Motor neuron (in vitro differentiated cells): Measurements from ENCODE around the gene ABCC8. TPM values are rescaled to one million over a fixed set of nuclear protein-coding genes. Genes with fewer than 3 reads are reported as not detected.

Experiments used
- ATAC-seq, 8 experiments: fragments of 200-7000 bp; cut with Tn5 transposase; replicated peaks in 6 of 8; 2 replicates each; pipeline ENCODE4 v1.8.0; 2021; ENCODE audit warnings: mild to moderate bottlenecking in 8 of 8, moderate library complexity in 8 of 8
- H3K27ac ChIP-seq, 2 donors: fragments of 250-450 bp; sonication (Bioruptor Pico); 2 replicates each; pipeline ENCODE4 v1.9.0; 2021; ENCODE audit warnings: antibody characterized with exemption in 2 of 2, mild to moderate bottlenecking in 2 of 2, moderate library complexity in 1 of 2
- H3K4me1 ChIP-seq, 2 donors: fragments of 250-450 bp; sonication (Bioruptor Pico); replicated peaks in 1 of 2; 2 replicates each; pipeline ENCODE4 v1.6.1; 2021; ENCODE audit warnings: antibody characterized with exemption in 2 of 2, mild to moderate bottlenecking in 2 of 2, moderate library complexity in 1 of 2
- H3K4me3 ChIP-seq, 5 donors: fragments of 250-450 bp; sonication (Bioruptor Pico); 2 replicates each; pipeline ENCODE4 v1.9.0; 2021; ENCODE audit warnings: antibody characterized with exemption in 5 of 5, mild to moderate bottlenecking in 5 of 5, moderate library complexity in 4 of 5
- WGBS, 10 experiments: fragments of 450-650 bp; shearing (Covaris generic); methylation state at CpG; one replicate each; pipeline ENCODE4 v1.0.0; 2022; 5-methylcytosine and 5-hydroxymethylcytosine counted together
- in situ Hi-C, 9 experiments: fragments of 400-800 bp; cut with MboI; loops; one replicate each; pipeline ENCODE4 v1.15.0; 2021; ENCODE audit warnings: low sequenced_read_pairs in 9 of 9, low pct_unique_long_range_greater_than_20kb in 2 of 9; ENCODE audit not compliant: unreplicated experiment in 9 of 9
- total RNA-seq, 8 experiments: library from RNA; unstranded; fragments of 300-600 nt; gene quantifications; 2 replicates each; pipeline versions ENCODE4 v1.2.3 to v1.2.4, GENCODE V29; 2022

Gene ABCC8
- total RNA-seq, 8 experiments from 2014 or later, result 0.18 to 11.8 (median 3.8) TPM

- ATAC-seq, result no peak
- in situ Hi-C loops, result loop anchor here in 7 of 9 experiments (25.0 kb wide), 3 partner anchors 92 to 592 kb away; partner anchors contain the start of gene ABCC8 (in 2 of the 7)
- H3K27ac ChIP-seq, result no peak overlapping the region
- H3K4me3 ChIP-seq, result no peak overlapping the region
- H3K4me1 ChIP-seq, result no peaks in the 10 kb centered on the region
- WGBS, 10 experiments, result 70 to 94% (median 91%) methylated on average over 2 to 9 of the region's 20 CpGs; no CpG with 5 or more reads in 7 of the 10 experiments
These were observed 81.1 kb downstream of the ABCC8 start for GRCh38 chr11:17395554-17395961.

- Histone ChIP-seq H3K4me1 (peaks cover 3 to 4% of the 10 kb centered on the region in 2 donors), H3K4me3 (no peak overlapping the region), H3K27ac (no peak overlapping the region)
- ATAC-seq, result no peak
- WGBS, 10 experiments, result 43 to 100% (median 86%) methylated on average over 1 to 4 of the region's 10 CpGs; no CpG with 5 or more reads in 5 of the 10 experiments
- in situ Hi-C loops, result loop anchor here in 7 of 9 experiments (25.0 kb wide), 3 partner anchors 92 to 592 kb away; partner anchors contain the start of gene ABCC8 (in 2 of the 7)
These were observed 81.8 kb downstream of the ABCC8 start for GRCh38 chr11:17394743-17395390.

- in situ Hi-C loops, result loop anchor here in 7 of 9 experiments (25.0 kb wide), 3 partner anchors 94 to 594 kb away; partner anchors contain the start of gene ABCC8 (in 2 of the 7)
- peaks cover 4 to 5% of the 10 kb centered on the region in 2 donors for H3K4me1 ChIP-seq
- WGBS, 10 experiments, result 40 to 80% methylated on average over 1 to 3 of the region's 6 CpGs; no CpG with 5 or more reads in 8 of the 10 experiments
- H3K27ac ChIP-seq, result no peak overlapping the region
- no peak overlapping the region for H3K4me3 ChIP-seq
- ATAC-seq, result no peak
These were observed 83.2 kb downstream of the ABCC8 start for GRCh38 chr11:17393472-17393871.

GRCh38 chr11:17392872-17393271, 83.8 kb downstream of the ABCC8 start:
- in situ Hi-C loops, result loop anchor here in 7 of 9 experiments (25.0 kb wide), 3 partner anchors 94 to 594 kb away; partner anchors contain the start of gene ABCC8 (in 2 of the 7)
- WGBS, 10 experiments, result 50 to 100% methylated on average over 1 to 2 of the region's 14 CpGs; no CpG with 5 or more reads in 8 of the 10 experiments

GRCh38 chr11:17391493-17392355, 84.9 kb downstream of the ABCC8 start:
- in situ Hi-C loops, result loop anchor here in 7 of 9 experiments (25.0 kb wide), 3 partner anchors 96 to 596 kb away; partner anchors contain the start of gene ABCC8 (in 2 of the 7)
- ATAC-seq, result no peak
- WGBS, 10 experiments, result 80 to 100% (median 90%) methylated on average over 1 to 2 of the region's 3 CpGs; no CpG with 5 or more reads in 5 of the 10 experiments

More at GRCh38 chr11:17392872-17393271, 83.8 kb downstream of the ABCC8 start:
- H3K4me3 ChIP-seq, result no peak overlapping the region
- peaks cover 4 to 5% of the 10 kb centered on the region in 2 donors for H3K4me1 ChIP-seq
- no peak overlapping the region for H3K27ac ChIP-seq
- ATAC-seq, result no peak

GRCh38 chr11:17389957-17390649, 86.5 kb downstream of the ABCC8 start:
- WGBS, 10 experiments, result 25 to 100% (median 64%) methylated on average over 2 to 7 of the region's 10 CpGs; no CpG with 5 or more reads in 4 of the 10 experiments
- peak overlapping the region; percentile 53 to 91 (median 71) for H3K4me3 ChIP-seq
- no peak for ATAC-seq
- H3K27ac ChIP-seq, result no peak overlapping the region
- H3K4me1 ChIP-seq, result peaks cover 4 to 5% of the 10 kb centered on the region in 2 donors
- in situ Hi-C loops, result loop anchor here in 8 of 9 experiments (10.0 to 25.0 kb wide), 4 partner anchors 97 to 597 kb away; partner anchors contain the start of gene ABCC8 (in 2 of the 8)

More at GRCh38 chr11:17391493-17392355, 84.9 kb downstream of the ABCC8 start:
- H3K4me1 ChIP-seq, result peaks cover 4 to 5% of the 10 kb centered on the region in 2 donors
- H3K4me3 ChIP-seq, result no peak overlapping the region
- no peak overlapping the region for H3K27ac ChIP-seq

GRCh38 chr11:17389211-17389956, 87.3 kb downstream of the ABCC8 start:
- no peak overlapping the region for H3K27ac ChIP-seq
- WGBS, 10 experiments, result 18 to 80% (median 50%) methylated on average over 1 to 14 of the region's 55 CpGs; no CpG with 5 or more reads in 4 of the 10 experiments
- H3K4me3 ChIP-seq, result peak overlapping the region; percentile 53 to 91 (median 71)
- ATAC-seq, result peak; percentile 10 to 82 (median 80)
- in situ Hi-C loops, result loop anchor here in 8 of 9 experiments (10.0 to 25.0 kb wide), 4 partner anchors 98 to 598 kb away; partner anchors contain the start of gene ABCC8 (in 2 of the 8)
- peaks cover 4 to 5% of the 10 kb centered on the region in 2 donors for H3K4me1 ChIP-seq

GRCh38 chr11:17388609-17389210, 87.9 kb downstream of the ABCC8 start, which contains the start of gene KCNJ11:
Gene KCNJ11 (minus strand): TSS chr11:17388659. CDS start chr11:17388091, 568 bp downstream.
- Histone ChIP-seq H3K4me3 (peak within 1 kb of the TSS; percentile 53 to 91 (median 71)), H3K27ac (no peak within 1 kb of the TSS), H3K4me1 (peaks cover 4 to 5% of the 10 kb centered on the region in 2 donors)
- WGBS, 10 experiments, result no CpG with 5 or more reads among the region's 53 CpGs
- in situ Hi-C loops, result loop anchor here in 8 of 9 experiments (10.0 to 25.0 kb wide), 4 partner anchors 99 to 599 kb away; partner anchors contain the start of gene ABCC8 (in 2 of the 8)
- peak; percentile 8 to 76 (median 68) for ATAC-seq

GRCh38 chr11:17387811-17388210, 88.8 kb downstream of the ABCC8 start:
- ATAC-seq, result no peak
- no peak overlapping the region for H3K27ac ChIP-seq
- no peak overlapping the region for H3K4me3 ChIP-seq
- WGBS, 10 experiments, result 65 to 97% (median 84%) methylated on average over 1 to 16 of the region's 20 CpGs; no CpG with 5 or more reads in 5 of the 10 experiments
- peaks cover 4 to 5% of the 10 kb centered on the region in 2 donors for H3K4me1 ChIP-seq
- in situ Hi-C loops, result loop anchor here in 8 of 9 experiments (10.0 to 25.0 kb wide), 4 partner anchors 99 to 599 kb away; partner anchors contain the start of gene ABCC8 (in 2 of the 8)

- in situ Hi-C loops, result loop anchor here in 8 of 9 experiments (10.0 to 25.0 kb wide), 4 partner anchors 100 to 600 kb away; partner anchors contain the start of gene ABCC8 (in 2 of the 8)
- peaks cover 4 to 5% of the 10 kb centered on the region in 2 donors for H3K4me1 ChIP-seq
- 60 to 100% (median 87%) methylated on average over 1 to 7 of the region's 20 CpGs; no CpG with 5 or more reads in 5 of the 10 experiments for WGBS, 10 experiments
- H3K27ac ChIP-seq, result no peak overlapping the region
- ATAC-seq, result no peak
- H3K4me3 ChIP-seq, result no peak overlapping the region
These were observed 89.4 kb downstream of the ABCC8 start for GRCh38 chr11:17387254-17387653.
